Stimulated activated naive CD8-positive, alpha-beta T cell treated with anti-CD3 and anti-CD28 coated beads, Interleukin-15, Interleukin-2, amounts not matched to agents 100 ng/mL and 50 ng/mL, for 24 hours (primary cell): Measurements from ENCODE around the gene ABHD18.
"Not testable (repeated sequence)": the region's sequence is repeated elsewhere in the genome, so short reads cannot be mapped to it uniquely, and the experiment has no call there.

Source experiments
- H3K27ac Mint-ChIP-seq: one replicate; pipeline ENCODE4 v1.8.0; 2021; ENCODE audit warnings: mild to moderate bottlenecking, mixed read lengths
- H3K27me3 Mint-ChIP-seq: one replicate; pipeline ENCODE4 v1.8.0; 2021; ENCODE audit warnings: mixed read lengths
- H3K36me3 Mint-ChIP-seq: one replicate; pipeline ENCODE4 v1.8.0; 2021; ENCODE audit warnings: low read depth, mixed read lengths
- H3K4me1 Mint-ChIP-seq: one replicate; pipeline ENCODE4 v1.8.0; 2021; ENCODE audit warnings: low read depth, mixed read lengths
- H3K4me3 Mint-ChIP-seq: one replicate; pipeline ENCODE4 v1.8.0; 2021; ENCODE audit warnings: mild to moderate bottlenecking, mixed read lengths
- H3K9me3 Mint-ChIP-seq: one replicate; pipeline ENCODE4 v1.8.0; 2021; ENCODE audit warnings: mixed read lengths

ABHD18 gene

GRCh38 chr4:127968586-127968985, 3.4 kb downstream of the ABHD18 start:
- Mint-ChIP-seq H3K27ac (peak overlapping the region; percentile 2), H3K9me3 (no peaks in the 10 kb centered on the region), H3K4me3 (no peak overlapping the region), H3K4me1 (peaks cover 26% of the 10 kb centered on the region), H3K36me3 (peaks cover 20% of the 10 kb centered on the region), H3K27me3 (no peaks in the 10 kb centered on the region)

GRCh38 chr4:127970925-127971324, 5.7 kb downstream of the ABHD18 start:
- peaks cover 28% of the 10 kb centered on the region for H3K36me3 Mint-ChIP-seq
- H3K9me3 Mint-ChIP-seq, H3K27ac Mint-ChIP-seq, H3K27me3 Mint-ChIP-seq, H3K4me3 Mint-ChIP-seq: not testable (repeated sequence)
- H3K4me1 Mint-ChIP-seq = peaks cover 21% of the 10 kb centered on the region

- H3K27me3 Mint-ChIP-seq = no peaks in the 10 kb centered on the region
- H3K27ac Mint-ChIP-seq = no peak overlapping the region
- H3K9me3 Mint-ChIP-seq = no peaks in the 10 kb centered on the region
- H3K4me3 Mint-ChIP-seq = no peak overlapping the region
- H3K36me3 Mint-ChIP-seq = peaks cover 35% of the 10 kb centered on the region
- H3K4me1 Mint-ChIP-seq = peaks cover 3% of the 10 kb centered on the region
These were observed 10.0 kb downstream of the ABHD18 start for GRCh38 chr4:127975121-127975770.

- Mint-ChIP-seq H3K36me3 (peaks cover 25% of the 10 kb centered on the region), H3K4me3 (no peak overlapping the region), H3K4me1 (peaks cover 3% of the 10 kb centered on the region), H3K27me3 (no peaks in the 10 kb centered on the region), H3K27ac (no peak overlapping the region), H3K9me3 (no peaks in the 10 kb centered on the region)
These were observed 13.7 kb downstream of the ABHD18 start for GRCh38 chr4:127978930-127979329.

- H3K36me3 Mint-ChIP-seq = peaks cover 33% of the 10 kb centered on the region
- no peaks in the 10 kb centered on the region for H3K27me3 Mint-ChIP-seq
- no peak overlapping the region for H3K27ac Mint-ChIP-seq
- no peaks in the 10 kb centered on the region for H3K9me3 Mint-ChIP-seq
- H3K4me3 Mint-ChIP-seq = no peak overlapping the region
- no peaks in the 10 kb centered on the region for H3K4me1 Mint-ChIP-seq
These were observed 17.2 kb downstream of the ABHD18 start for GRCh38 chr4:127982445-127982844.

GRCh38 chr4:127985989-127986388, 20.8 kb downstream of the ABHD18 start:
- H3K36me3 Mint-ChIP-seq = peaks cover 31% of the 10 kb centered on the region
- no peaks in the 10 kb centered on the region for H3K27me3 Mint-ChIP-seq
- H3K27ac Mint-ChIP-seq = no peak overlapping the region
- H3K4me3 Mint-ChIP-seq = no peak overlapping the region
- no peaks in the 10 kb centered on the region for H3K4me1 Mint-ChIP-seq
- no peaks in the 10 kb centered on the region for H3K9me3 Mint-ChIP-seq

- Mint-ChIP-seq H3K27me3 (no peaks in the 10 kb centered on the region), H3K9me3 (no peaks in the 10 kb centered on the region), H3K4me3 (no peak overlapping the region), H3K27ac (no peak overlapping the region), H3K4me1 (peaks cover 8% of the 10 kb centered on the region), H3K36me3 (peaks cover 47% of the 10 kb centered on the region)
These were observed 23.4 kb downstream of the ABHD18 start for GRCh38 chr4:127988638-127989037.

GRCh38 chr4:127993151-127993550, 27.9 kb downstream of the ABHD18 start:
- H3K9me3 Mint-ChIP-seq = no peaks in the 10 kb centered on the region
- H3K4me3 Mint-ChIP-seq = no peak overlapping the region
- no peaks in the 10 kb centered on the region for H3K27me3 Mint-ChIP-seq
- H3K36me3 Mint-ChIP-seq = peaks cover 55% of the 10 kb centered on the region
- peaks cover 21% of the 10 kb centered on the region for H3K4me1 Mint-ChIP-seq
- no peak overlapping the region for H3K27ac Mint-ChIP-seq

- Mint-ChIP-seq H3K9me3 (peaks cover 6% of the 10 kb centered on the region), H3K27me3 (no peaks in the 10 kb centered on the region), H3K27ac (no peak overlapping the region), H3K4me3 (no peak overlapping the region), H3K36me3 (peaks cover 71% of the 10 kb centered on the region), H3K4me1 (peaks cover 36% of the 10 kb centered on the region)
These were observed 30.6 kb downstream of the ABHD18 start for GRCh38 chr4:127995776-127996175.

- Mint-ChIP-seq H3K36me3 (peaks cover 77% of the 10 kb centered on the region), H3K4me1 (peaks cover 43% of the 10 kb centered on the region)
- H3K9me3 Mint-ChIP-seq, H3K27ac Mint-ChIP-seq, H3K27me3 Mint-ChIP-seq, H3K4me3 Mint-ChIP-seq: not testable (repeated sequence)
These were observed 31.3 kb downstream of the ABHD18 start for GRCh38 chr4:127996521-127996920.

GRCh38 chr4:127997534-127998388, 32.6 kb downstream of the ABHD18 start:
- H3K36me3 Mint-ChIP-seq = peaks cover 77% of the 10 kb centered on the region
- H3K27ac Mint-ChIP-seq = peak overlapping the region; percentile 64
- H3K9me3 Mint-ChIP-seq = peaks cover 6% of the 10 kb centered on the region
- H3K4me1 Mint-ChIP-seq = peaks cover 44% of the 10 kb centered on the region
- no peaks in the 10 kb centered on the region for H3K27me3 Mint-ChIP-seq
- H3K4me3 Mint-ChIP-seq = no peak overlapping the region

GRCh38 chr4:128006592-128006991, 41.4 kb downstream of the ABHD18 start:
- peaks cover 35% of the 10 kb centered on the region for H3K36me3 Mint-ChIP-seq
- no peak overlapping the region for H3K4me3 Mint-ChIP-seq
- no peaks in the 10 kb centered on the region for H3K9me3 Mint-ChIP-seq
- no peak overlapping the region for H3K27ac Mint-ChIP-seq
- H3K27me3 Mint-ChIP-seq = no peaks in the 10 kb centered on the region
- H3K4me1 Mint-ChIP-seq = peaks cover under 1% of the 10 kb centered on the region

- H3K4me1 Mint-ChIP-seq = no peaks in the 10 kb centered on the region
- H3K4me3 Mint-ChIP-seq = no peak overlapping the region
- H3K36me3 Mint-ChIP-seq = peaks cover 42% of the 10 kb centered on the region
- H3K27me3 Mint-ChIP-seq = no peaks in the 10 kb centered on the region
- no peak overlapping the region for H3K27ac Mint-ChIP-seq
- no peaks in the 10 kb centered on the region for H3K9me3 Mint-ChIP-seq
These were observed 44.2 kb downstream of the ABHD18 start for GRCh38 chr4:128009428-128009827.

GRCh38 chr4:128025319-128025718, 60.1 kb downstream of the ABHD18 start:
- Mint-ChIP-seq H3K27me3 (no peaks in the 10 kb centered on the region), H3K9me3 (no peaks in the 10 kb centered on the region), H3K27ac (no peak overlapping the region), H3K36me3 (peaks cover 40% of the 10 kb centered on the region), H3K4me1 (no peaks in the 10 kb centered on the region), H3K4me3 (no peak overlapping the region)

- no peak overlapping the region for H3K27ac Mint-ChIP-seq
- no peaks in the 10 kb centered on the region for H3K9me3 Mint-ChIP-seq
- no peak overlapping the region for H3K4me3 Mint-ChIP-seq
- H3K36me3 Mint-ChIP-seq = peaks cover 33% of the 10 kb centered on the region
- no peaks in the 10 kb centered on the region for H3K27me3 Mint-ChIP-seq
- no peaks in the 10 kb centered on the region for H3K4me1 Mint-ChIP-seq
These were observed 64.7 kb downstream of the ABHD18 start for GRCh38 chr4:128029907-128030306.
